Renal cortex interstitium (tissue), 11 donors: ENCODE measurements around the gene NIFK. TPM values are rescaled to one million over a fixed set of nuclear protein-coding genes. Genes with fewer than 3 reads are reported as not detected.
"Not testable (repeated sequence)": the region's sequence is repeated elsewhere in the genome, so short reads cannot be mapped to it uniquely, and the experiment has no call there.

Experiments
- DNase-seq, 11 donors: peaks; one replicate each; pipeline ENCODE4 v3.0.0-alpha.2; 2013; ENCODE audit warnings: low read depth in 9 of 11, low spot score in 4 of 11; ENCODE audit errors: extremely low read depth in 1 of 11
- polyA plus RNA-seq, 3 donors: library from polyadenylated mRNA; unstranded; fragments of 120-200 nt; gene quantifications; one replicate each; pipeline ENCODE4 v1.2.1, GENCODE V29; 2013; ENCODE audit not compliant: insufficient read length in 3 of 3

NIFK gene
- polyA plus RNA-seq, 3 donors: 60.9 to 77.9 (median 62.8) TPM

- no peak for DNase-seq
These were observed 18.2 kb upstream of the NIFK start for GRCh38 chr2:121754851-121755236.

- DNase-seq: no peak
These were observed 11.5 kb upstream of the NIFK start for GRCh38 chr2:121748202-121748601.

- DNase-seq: no peak
These were observed 9.4 kb upstream of the NIFK start for GRCh38 chr2:121746071-121746578.

DNA sequence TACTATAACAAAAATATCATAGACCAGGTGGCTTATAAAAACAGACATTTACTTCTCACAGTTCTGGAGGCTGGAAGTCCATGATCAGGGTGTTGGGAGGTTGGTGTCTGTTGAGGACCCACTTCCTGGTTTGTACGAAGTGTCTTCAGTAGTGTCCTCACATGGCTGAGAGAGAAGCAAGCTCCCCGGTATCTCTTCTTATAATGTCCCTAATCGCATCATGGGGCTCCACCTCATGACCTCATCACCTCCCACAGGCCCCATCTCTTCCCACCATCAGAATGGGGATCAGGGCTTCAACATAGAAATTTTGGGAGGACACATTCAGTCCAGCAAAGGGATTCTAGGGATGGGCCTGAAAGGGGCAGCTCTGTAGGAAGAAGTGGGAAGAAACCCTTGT lies 4.8 kb upstream of the NIFK start:
- no peak for DNase-seq

DNA sequence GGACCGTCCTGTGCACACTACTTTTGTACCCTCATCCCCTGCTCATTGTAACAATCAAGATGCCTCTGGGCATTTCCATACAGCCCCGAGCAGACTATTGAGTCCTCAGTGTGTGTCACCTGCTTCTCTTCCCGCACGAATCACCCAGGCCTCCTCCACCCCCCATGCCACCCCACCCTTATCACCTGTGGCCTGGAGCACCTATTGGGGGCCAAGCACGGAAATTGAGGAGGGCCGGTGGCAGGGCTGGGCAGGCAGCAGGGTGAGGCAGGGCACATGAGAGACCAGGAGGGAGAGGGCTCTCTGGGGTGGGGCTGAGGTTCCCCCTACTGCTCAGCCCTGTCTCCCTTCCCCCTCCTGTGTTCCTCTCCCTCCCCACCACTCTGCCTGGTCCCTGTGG lies 4.3 kb upstream of the NIFK start:
- no peak for DNase-seq

DNA sequence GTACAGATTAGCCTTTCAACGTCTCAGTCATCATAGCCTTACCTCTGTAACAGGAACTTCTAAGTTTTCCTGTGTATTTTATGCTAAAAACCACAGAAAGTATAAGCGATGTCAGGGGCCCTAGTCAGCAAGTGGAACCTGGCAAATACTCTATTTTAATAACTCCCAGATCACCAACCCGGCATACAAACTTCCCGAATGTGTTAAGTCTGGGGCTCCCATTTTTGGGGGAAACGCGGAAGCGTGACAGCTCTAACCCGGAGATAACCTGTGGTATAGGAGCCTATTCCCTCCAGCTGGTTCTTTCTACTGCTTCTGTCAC lies 574 bp downstream of the NIFK start:
- no peak for DNase-seq

GRCh38 chr2:121735518-121736074 lies 1.1 kb downstream of the NIFK start:
- DNase-seq: no peak

DNA sequence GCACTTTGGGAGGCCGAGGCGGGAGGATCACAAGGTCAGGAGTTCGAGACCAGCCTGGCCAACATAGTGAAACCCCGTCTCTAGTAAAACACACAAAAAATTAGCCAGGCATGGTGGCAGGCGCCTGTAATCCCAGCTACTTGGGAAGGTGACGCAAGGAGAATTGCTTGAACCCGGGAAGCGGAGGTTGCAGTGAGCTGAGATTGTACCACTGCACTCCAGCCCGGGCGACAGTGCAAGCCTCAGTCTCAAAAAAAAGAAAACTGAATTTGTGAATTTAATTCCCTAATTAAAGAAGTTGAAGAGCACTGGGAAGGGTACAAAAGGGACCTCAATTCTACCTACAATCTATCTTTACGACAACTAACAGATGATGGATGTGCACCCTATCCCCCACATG lies 2.1 kb downstream of the NIFK start:
- not testable (repeated sequence) for DNase-seq

- DNase-seq: no peak
These were observed 5.3 kb downstream of the NIFK start for GRCh38 chr2:121731366-121731765.

DNA sequence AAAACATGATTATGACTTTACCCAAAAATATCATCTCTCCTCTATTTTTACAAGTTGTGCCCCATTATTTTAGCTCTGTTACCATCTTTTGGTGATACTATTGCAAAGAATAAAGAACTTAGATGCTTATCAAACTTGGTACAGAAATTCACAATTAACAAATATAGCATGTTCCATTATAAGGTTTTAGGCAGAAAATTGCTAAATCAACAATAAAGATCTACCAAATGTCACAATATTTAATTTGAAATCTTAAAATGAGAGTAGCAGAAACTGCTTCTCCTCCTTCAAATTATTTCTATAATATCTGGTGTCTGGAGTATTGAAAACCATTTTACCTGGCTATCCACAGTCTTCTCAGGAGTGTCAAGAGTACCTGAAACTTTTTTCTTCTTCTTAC lies 8.7 kb downstream of the NIFK start:
- no peak for DNase-seq

DNA sequence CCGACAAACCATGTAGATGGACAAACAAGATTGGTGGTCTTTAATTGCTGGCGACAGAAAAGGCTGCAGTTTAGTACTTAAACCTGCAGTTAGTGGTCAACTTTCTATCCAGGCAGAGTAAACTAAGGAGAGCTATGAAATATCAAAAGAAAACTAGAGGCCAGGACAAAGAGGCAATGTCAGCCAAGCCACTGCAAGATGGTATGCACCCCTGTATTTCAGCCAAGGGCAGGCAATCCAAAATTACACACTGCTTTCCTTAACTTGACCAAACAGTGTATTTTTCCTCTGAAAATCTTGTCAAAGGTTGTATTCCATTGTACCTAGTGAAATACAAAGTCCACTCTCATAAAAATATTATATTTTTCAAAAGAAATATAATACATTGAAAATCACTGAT lies 9.3 kb downstream of the NIFK start:
- no peak for DNase-seq

DNA sequence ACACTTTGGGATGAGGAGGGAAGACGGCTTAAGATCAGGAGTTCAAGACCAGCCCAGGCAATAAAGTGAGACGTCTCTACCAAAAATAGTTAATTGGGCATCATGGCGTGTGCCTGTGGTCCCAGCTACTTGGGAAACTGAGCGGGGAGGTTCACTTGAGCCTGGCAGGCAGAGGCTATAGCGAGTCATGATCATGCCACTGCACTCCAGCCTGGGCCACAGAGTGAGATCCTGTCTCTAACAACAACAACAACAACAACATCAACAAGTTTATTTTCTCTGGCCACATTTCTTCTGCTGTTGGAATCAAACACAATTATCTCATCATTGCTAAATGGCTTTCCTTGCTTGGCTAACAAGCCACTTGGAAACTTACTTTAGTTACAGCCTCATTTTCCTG lies 13.4 kb downstream of the NIFK start:
- DNase-seq: no peak

- DNase-seq: no peak
These were observed 14.2 kb downstream of the NIFK start for GRCh38 chr2:121722479-121722878.

- no peak for DNase-seq
These were observed 14.7 kb downstream of the NIFK start for GRCh38 chr2:121721926-121722325.

GRCh38 chr2:121717529-121717928 lies 19.1 kb downstream of the NIFK start:
- DNase-seq: no peak

- no peak for DNase-seq
These were observed 20.5 kb downstream of the NIFK start for GRCh38 chr2:121716126-121716525.

GRCh38 chr2:121711481-121711880 lies 25.2 kb downstream of the NIFK start:
- not testable (repeated sequence) for DNase-seq

DNA sequence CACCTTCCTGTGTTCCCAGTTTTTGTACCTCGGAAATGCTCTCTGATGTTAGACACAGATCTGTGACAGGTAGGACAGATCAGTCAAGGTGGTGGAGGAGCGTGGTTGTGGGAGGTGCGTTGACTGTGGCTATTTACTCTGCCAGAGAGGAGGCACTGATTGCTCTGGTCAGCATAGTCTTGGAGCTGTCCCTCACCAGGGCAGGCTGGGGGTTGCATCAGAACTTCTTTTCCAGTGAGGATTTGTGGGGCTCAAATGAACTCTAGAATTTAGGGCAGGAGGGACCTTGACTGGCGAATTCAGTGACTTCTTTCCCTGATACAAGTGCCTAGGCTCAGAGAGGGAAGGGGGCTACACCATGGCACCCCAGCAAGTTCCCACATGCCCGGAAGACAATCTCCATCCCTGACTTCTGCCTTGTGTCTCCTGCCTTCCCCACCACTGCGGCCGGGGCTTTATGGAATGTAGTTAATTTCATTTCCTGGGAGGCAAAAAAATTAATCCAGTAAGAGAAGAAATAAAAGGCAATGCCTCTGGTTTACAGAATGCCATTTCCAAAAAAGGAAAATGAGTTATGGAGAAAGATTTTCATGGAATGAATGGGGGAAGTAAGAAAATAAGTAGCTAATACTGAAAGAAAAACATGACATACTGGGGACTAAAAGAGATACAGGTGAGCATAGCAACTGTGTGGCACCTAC lies 26.1 kb downstream of the NIFK start:
- DNase-seq: no peak

DNA sequence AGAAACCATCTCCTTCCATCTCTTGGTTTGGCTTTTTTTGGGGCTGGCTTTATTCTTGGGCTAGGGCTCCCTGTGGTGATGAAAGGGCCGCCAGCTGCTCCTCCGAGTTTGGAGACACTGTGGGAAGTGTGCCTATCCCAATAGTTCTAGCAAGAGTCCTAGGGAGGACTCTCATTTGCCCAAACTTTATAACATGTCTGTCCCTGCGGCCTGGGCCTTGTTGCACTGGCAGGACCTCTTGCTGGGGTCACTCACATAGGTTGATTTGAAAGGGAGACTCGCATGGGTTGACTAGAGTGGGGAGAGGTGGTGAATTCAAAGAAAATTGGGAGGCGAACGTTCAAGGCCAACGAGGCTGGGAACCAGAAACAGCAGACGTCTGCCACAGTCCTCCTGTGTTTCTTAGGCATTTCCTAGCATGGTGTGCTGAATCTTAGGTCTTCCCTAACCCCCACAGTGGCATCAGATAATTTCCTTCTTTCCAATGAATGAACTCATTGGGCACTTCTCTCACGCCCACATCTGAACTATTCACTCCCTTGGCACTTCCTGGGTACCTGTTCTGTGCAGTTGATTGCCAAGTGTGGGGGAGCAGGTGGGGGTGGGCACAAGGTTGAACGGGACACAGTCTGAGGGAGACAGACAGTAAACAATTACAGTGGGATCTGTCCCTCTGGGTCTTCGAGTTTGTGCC lies 26.8 kb downstream of the NIFK start:
- DNase-seq: no peak

DNA sequence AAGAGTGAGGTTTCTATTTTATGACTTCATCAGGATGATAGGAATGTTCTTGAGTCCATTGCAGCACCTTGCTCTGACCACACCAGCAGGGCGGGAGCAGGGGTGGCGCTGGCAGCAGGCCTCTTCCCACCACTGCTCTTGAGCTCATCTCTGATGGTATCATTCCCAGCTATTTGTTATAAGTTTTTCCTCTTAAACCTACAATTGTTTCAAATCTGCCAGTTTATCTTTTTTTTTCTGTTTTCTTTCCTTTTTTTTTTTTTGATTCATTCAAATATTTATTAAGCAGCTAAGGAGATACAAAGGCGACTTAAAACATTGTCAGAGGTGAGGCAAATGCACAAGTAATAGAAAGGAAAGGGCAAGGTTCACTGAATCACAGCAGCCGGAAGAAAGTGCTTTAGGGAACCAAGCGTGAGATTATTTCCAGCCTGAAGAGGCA lies 28.7 kb downstream of the NIFK start:
- peak in 1 of 11 donors; percentile 20 for DNase-seq
